ENCODE data around the gene RIMS4. TPM values are rescaled to one million over a fixed set of nuclear protein-coding genes. Genes with fewer than 3 reads are reported as not detected.

The RIMS4 gene
- total and polyA plus RNA-seq, 2 of the 8 experiments (the other 6 are each of a cell fraction or from before 2014, with no cell fraction given): 13.3 to 44.2 TPM

- FAIRE-seq (no peak), DNase-seq (ENCODE audit: low read depth in 1 of 2, low spot score in 2 of 2) (no peak)
- 85% methylated on average over 8 of the region's 8 CpGs; no CpG with 5 or more reads in 1 of the 2 experiments for WGBS, 2 experiments (ENCODE audit: extremely low coverage in 1 of 2, insufficient coverage in 1 of 2, insufficient read length in 1 of 2, insufficient replicate concordance in 2 of 2, low coverage in 1 of 2, low lambda C conversion rate in 2 of 2, missing lambda C conversion rate in 1 of 2)
- Histone ChIP-seq H3K79me2 (ENCODE audit: control insufficient read depth in 1 of 2, insufficient read depth in 2 of 2, low read length in 2 of 2) (no peaks in the 10 kb centered on the region), H4K8ac (ENCODE audit: extremely low read depth, insufficient read depth, low read length) (no peak overlapping the region), H3K4me1 (replicated peaks in 1 of 4; ENCODE audit: control insufficient read depth in 3 of 4, insufficient read depth in 4 of 4, low read length in 3 of 4) (peaks cover 7 to 19% (median 14%) of the 10 kb centered on the region in 4 experiments), H2BK120ac (replicated peaks; ENCODE audit: low read depth, low read length) (no peak overlapping the region), H3K36me3 (ENCODE audit: control insufficient read depth in 2 of 4, insufficient read depth in 4 of 4, low read length in 3 of 4) (no peaks in the 10 kb centered on the region), H2BK5ac (ENCODE audit: low read depth, low read length) (no peak overlapping the region), H3K9ac (replicated peaks in 1 of 4; ENCODE audit: extremely low read depth in 1 of 4, low read depth in 3 of 4, low read length in 3 of 4) (no peak overlapping the region), H3K27ac (ENCODE audit: low read depth, low read length) (no peak overlapping the region), H3K23me2 (ENCODE audit: low read depth, low read length) (no peaks in the 10 kb centered on the region), H3K4ac (replicated peaks; ENCODE audit: insufficient read length, low read depth, low read length) (no peak overlapping the region), H3K56ac (replicated peaks; ENCODE audit: insufficient read length, low read depth, low read length) (no peak overlapping the region), H2AK5ac (ENCODE audit: low read depth, low read length) (no peak overlapping the region), H3K9me3 (ENCODE audit: insufficient read depth in 2 of 2, low read depth in 1 of 2, low read length in 1 of 2) (no peaks in the 10 kb centered on the region; a peak in 1 of 4 replicates), H4K91ac (replicated peaks; ENCODE audit: insufficient read length, low read length) (no peak overlapping the region), H4K5ac (ENCODE audit: insufficient read length, low read depth, low read length) (no peak overlapping the region), H2BK20ac (ENCODE audit: low read length) (no peak overlapping the region), H2BK15ac (ENCODE audit: low read length) (no peak overlapping the region), H3K18ac (ENCODE audit: extremely low read depth, low read length) (no peak overlapping the region), H3K27me3 (replicated peaks in 1 of 4; ENCODE audit: control insufficient read depth in 3 of 4, extremely low read depth in 1 of 4, insufficient read depth in 3 of 4, low read length in 3 of 4) (no peaks in the 10 kb centered on the region), H4K20me1 (replicated peaks in 1 of 2; ENCODE audit: control insufficient read depth in 1 of 2, insufficient read depth in 2 of 2, low read length in 2 of 2) (no peaks in the 10 kb centered on the region), H3K4me3 (ENCODE audit: extremely low read depth in 1 of 4, insufficient read depth in 2 of 4, low read depth in 3 of 4, low read length in 4 of 4) (no peak overlapping the region), H3K4me2 (ENCODE audit: insufficient read depth in 1 of 2, low read depth in 2 of 2, low read length in 2 of 2) (no peak overlapping the region), H2AFZ (ENCODE audit: low read length) (no peak overlapping the region), H3K14ac (ENCODE audit: insufficient read length) (no peak overlapping the region), H2BK12ac (ENCODE audit: low read depth, low read length) (no peak overlapping the region), H3K79me1 (ENCODE audit: low read depth, low read length) (no peaks in the 10 kb centered on the region), H3K23ac (ENCODE audit: insufficient read length) (no peak overlapping the region)
- ChIA-PET POLR2A (ENCODE audit: partially characterized antibody) (interaction anchor here (1.0 to 3.6 kb wide), 2 partner anchors 10 to 48 kb away, joined by 3 to 12 read pairs; no protein-coding TSS in a partner anchor), CTCF (ENCODE audit: partially characterized antibody) (interaction anchor here (0.6 to 20.4 kb wide), 17 partner anchors 9 to 350 kb away, joined by 3 to 180 read pairs (median 5); partner anchors contain the start of gene CCN5)
- TF ChIP-seq RFX5 (IDR thresholded peaks at IDR 0.05; ENCODE audit: borderline replicate concordance, low read depth, low read length) (no peak), TCF12 (IDR thresholded peaks at IDR 0.05; ENCODE audit: low read depth, low read length) (no peak), KDM1A (IDR thresholded peaks at IDR 0.05; ENCODE audit: borderline replicate concordance, low read length) (no peak), BACH1 (IDR thresholded peaks at IDR 0.05; ENCODE audit: low read length) (no peak), BRCA1 (IDR thresholded peaks at IDR 0.05; ENCODE audit: low read depth, low read length) (no peak), MAX (IDR thresholded peaks at IDR 0.05) (no peak), CBX8 (IDR thresholded peaks at IDR 0.05; ENCODE audit: borderline replicate concordance, low read depth, low read length) (no peak), SUZ12 (IDR thresholded peaks at IDR 0.05; ENCODE audit: low read length) (no peak)
Observed at GRCh38 chr20:44731657-44732056, 78.7 kb downstream of the RIMS4 start.

All from H1 (cell line).